Caco-2 (cell line): ENCODE measurements around the gene ZSCAN23. TPM values are rescaled to one million over a fixed set of nuclear protein-coding genes. Genes with fewer than 3 reads are reported as not detected.

ENCODE experiments used
- Bru-seq: library from RNA; stranded (reverse); fragments of 400-500 nt; gene quantifications from one replicate; lab custom pipeline; 2021; lab: Mats Ljungman, UMichigan
- BruChase-seq, 2 experiments: library from RNA; stranded (reverse); fragments of 400-500 nt; gene quantifications; one replicate each; lab custom pipeline; 2021; lab: Mats Ljungman, UMichigan
- BruUV-seq: library from RNA; stranded (reverse); fragments of 400-500 nt; replicated peaks from 2 replicates; lab custom pipeline; 2021; lab: Mats Ljungman, UMichigan
- CTCF ChIA-PET: fragments of 300-600 bp; sonication (Branson Sonifier 250); formaldehyde crosslinking; loops from one replicate; lab custom pipeline; 2022; ENCODE audit warnings: antibody characterized with exemption; lab: Charles Lee
- POLR2A ChIA-PET: fragments of 300-600 bp; sonication (Branson Sonifier 250); formaldehyde crosslinking; loops from one replicate; lab custom pipeline; 2022; ENCODE audit warnings: antibody characterized with exemption; lab: Charles Lee
- DNase-seq, 2 experiments: peaks; one replicate each; pipeline versions ENCODE4 v3.0.0 to v3.0.0-alpha.2; 2020 to 2022
- H3K27me3 ChIP-seq: replicated peaks from 2 replicates; pipeline ENCODE4 v1.6.0; 2011; ENCODE audit warnings: low read length; ENCODE audit not compliant: control insufficient read depth, insufficient read depth
- H3K36me3 ChIP-seq: 2 replicates; pipeline ENCODE4 v1.5.1; 2011; ENCODE audit warnings: low read length; ENCODE audit not compliant: control insufficient read depth, insufficient read depth
- H3K4me1 ChIP-seq: fragments of 250-450 bp; sonication (Bioruptor Pico); 2 replicates; pipeline ENCODE4 v1.5.1; 2020; ENCODE audit warnings: mild to moderate bottlenecking
- H3K4me3 ChIP-seq: 2 replicates; pipeline ENCODE4 v1.5.1; 2011; ENCODE audit warnings: low read depth, mild to moderate bottlenecking, control low read depth, low read length
- H3K9me3 ChIP-seq: fragments of 250-450 bp; sonication (Bioruptor Pico); 2 replicates; pipeline ENCODE4 v1.5.1; 2020; ENCODE audit warnings: mild to moderate bottlenecking, moderate library complexity
- H3K27ac Mint-ChIP-seq: one replicate; pipeline ENCODE4 v1.8.0; 2022; ENCODE audit warnings: mixed read lengths; ENCODE audit not compliant: unreplicated experiment
- H3K27me3 Mint-ChIP-seq: one replicate; pipeline ENCODE4 v1.8.0; 2022; ENCODE audit warnings: mixed read lengths; ENCODE audit not compliant: insufficient read depth, unreplicated experiment
- H3K36me3 Mint-ChIP-seq: one replicate; pipeline ENCODE4 v1.8.0; 2022; ENCODE audit warnings: mild to moderate bottlenecking, mixed read lengths; ENCODE audit not compliant: insufficient read depth, unreplicated experiment
- H3K4me1 Mint-ChIP-seq: one replicate; pipeline ENCODE4 v1.8.0; 2022; ENCODE audit warnings: low read depth, mixed read lengths; ENCODE audit not compliant: unreplicated experiment
- H3K4me3 Mint-ChIP-seq: one replicate; pipeline ENCODE4 v1.8.0; 2022; ENCODE audit warnings: mild to moderate bottlenecking, moderate library complexity, mixed read lengths; ENCODE audit not compliant: unreplicated experiment
- H3K9me3 Mint-ChIP-seq: one replicate; pipeline ENCODE4 v1.8.0; 2022; ENCODE audit warnings: mixed read lengths; ENCODE audit not compliant: unreplicated experiment
- CTCF ChIP-seq, 2 experiments: fragments of 200-600 bp in 1 of 2; IDR thresholded peaks; 1 replicate in 1 of 2; 2 replicates in 1 of 2; pipeline versions ENCODE4 v1.5.1 to v1.8.0; 2011 to 2022; ENCODE audit warnings: antibody characterized with exemption in 1 of 2, control low read depth in 1 of 2, inconsistent platforms in 1 of 2, low read depth in 1 of 2, low read length in 1 of 2, mild to moderate bottlenecking in 1 of 2, moderate library complexity in 1 of 2; ENCODE audit not compliant: insufficient read depth in 1 of 2, severe bottlenecking in 1 of 2, unreplicated experiment in 1 of 2
- intact Hi-C: fragments of 100-400 bp; cut with micrococcal nuclease; formaldehyde crosslinking; loops from one replicate; pipeline ENCODE4 v1.10.0; 2022; ENCODE audit not compliant: unreplicated experiment
- long read RNA-seq: library from polyadenylated mRNA; stranded (forward); transcript quantifications from one replicate; pipeline ENCODE4 v2.0.0, GENCODE V29; 2022
- total RNA-seq: library from RNA; stranded (reverse); gene quantifications from 2 replicates; pipeline ENCODE4 v1.2.3, GENCODE V29; 2022

The ZSCAN23 gene
- total RNA-seq (not detected in 2 replicates), Bru-seq, nascent RNA (percentile 7 among the genes with signal in this experiment), BruChase-seq, experiment 1, labeled RNA remaining after a 2-hour chase (not detected), BruChase-seq, experiment 2, labeled RNA remaining after a 6-hour chase (not detected)
- long read RNA-seq = 0 reads

GRCh38 chr6:28443112-28443773 lies at the start of gene ZSCAN23:
Gene ZSCAN23, minus strand, starts transcription at chr6:28443491. Its CDS starts 7,225 bp downstream, at chr6:28436266.
- H3K36me3 ChIP-seq = no peaks in the 10 kb centered on the region
- H3K36me3 Mint-ChIP-seq = no peaks in the 10 kb centered on the region
- BruUV-seq = no TSS peak
- no peak within 1 kb of the TSS for H3K4me3 ChIP-seq
- CTCF ChIA-PET = no interaction called here
- H3K4me3 Mint-ChIP-seq = no peak within 1 kb of the TSS
- H3K9me3 ChIP-seq = peaks cover 8% of the 10 kb centered on the region; the same call in 1 of the 2 replicates
- no peak within 1 kb of the TSS for H3K27ac Mint-ChIP-seq
- no peaks in the 10 kb centered on the region for H3K4me1 ChIP-seq
- TF ChIP-seq CTCF (IDR thresholded peaks at IDR 0.05; ENCODE audit: insufficient read depth in 1 of 2, low read depth in 1 of 2, low read length in 1 of 2, severe bottlenecking in 1 of 2, unreplicated experiment in 1 of 2) = no peak
- peaks cover 8% of the 10 kb centered on the region for H3K27me3 Mint-ChIP-seq
- intact Hi-C loops = no loop called here
- no peaks in the 10 kb centered on the region for H3K27me3 ChIP-seq
- H3K9me3 Mint-ChIP-seq = peaks cover 14% of the 10 kb centered on the region
- POLR2A ChIA-PET = no interaction called here
- no peaks in the 10 kb centered on the region for H3K4me1 Mint-ChIP-seq
- DNase-seq = no peak

GRCh38 chr6:28491984-28492317 lies 48.7 kb upstream of the ZSCAN23 start:
- Histone ChIP-seq H3K4me1 (no peaks in the 10 kb centered on the region), H3K9me3 (no peaks in the 10 kb centered on the region), H3K27me3 (no peaks in the 10 kb centered on the region), H3K36me3 (no peaks in the 10 kb centered on the region), H3K4me3 (no peak overlapping the region)
- Mint-ChIP-seq H3K36me3 (no peaks in the 10 kb centered on the region), H3K9me3 (no peaks in the 10 kb centered on the region), H3K27me3 (no peaks in the 10 kb centered on the region), H3K4me1 (peaks cover 4% of the 10 kb centered on the region), H3K27ac (no peak overlapping the region), H3K4me3 (no peak overlapping the region)
- no peak for TF ChIP-seq CTCF (IDR thresholded peaks at IDR 0.05; ENCODE audit: insufficient read depth in 1 of 2, low read depth in 1 of 2, low read length in 1 of 2, severe bottlenecking in 1 of 2, unreplicated experiment in 1 of 2)
- DNase-seq = no peak
- no TSS peak for BruUV-seq
- POLR2A ChIA-PET = no interaction called here
- intact Hi-C loops = no loop called here
- CTCF ChIA-PET = no interaction called here

GRCh38 chr6:28490205-28490890 lies 47.1 kb upstream of the ZSCAN23 start:
- no peak for TF ChIP-seq CTCF (IDR thresholded peaks at IDR 0.05; ENCODE audit: insufficient read depth in 1 of 2, low read depth in 1 of 2, low read length in 1 of 2, severe bottlenecking in 1 of 2, unreplicated experiment in 1 of 2)
- Histone ChIP-seq H3K4me3 (no peak overlapping the region), H3K4me1 (no peaks in the 10 kb centered on the region), H3K36me3 (no peaks in the 10 kb centered on the region), H3K9me3 (no peaks in the 10 kb centered on the region), H3K27me3 (no peaks in the 10 kb centered on the region)
- no peaks in the 10 kb centered on the region for H3K9me3 Mint-ChIP-seq
- CTCF ChIA-PET = no interaction called here
- H3K27me3 Mint-ChIP-seq = no peaks in the 10 kb centered on the region
- H3K36me3 Mint-ChIP-seq = no peaks in the 10 kb centered on the region
- intact Hi-C loops = no loop called here
- no TSS peak for BruUV-seq
- no peaks in the 10 kb centered on the region for H3K4me1 Mint-ChIP-seq
- no peak for DNase-seq
- POLR2A ChIA-PET = no interaction called here
- no peak overlapping the region for H3K27ac Mint-ChIP-seq
- H3K4me3 Mint-ChIP-seq = no peak overlapping the region
